Anterior cingulate cortex (tissue), 58 donors: ENCODE results near the gene KCNH6.
A peak's percentile ranks its signal among the peaks of the same experiment; 100 is the strongest.

Experiments used
- DNase-seq, 58 donors: peaks; one replicate each; lab custom pipeline; 2025; lab: John Stamatoyannopoulos, UW

The KCNH6 gene

GRCh38 chr17:63486317-63487013, 36.7 kb upstream of the KCNH6 start:
- no peak for DNase-seq

GRCh38 chr17:63487014-63487339, 36.2 kb upstream of the KCNH6 start:
- no peak for DNase-seq

GRCh38 chr17:63488851-63489250, 34.3 kb upstream of the KCNH6 start:
- no peak for DNase-seq

- no peak for DNase-seq
Measured at GRCh38 chr17:63489291-63489690, 33.9 kb upstream of the KCNH6 start.

- no peak for DNase-seq
Measured at GRCh38 chr17:63490329-63490728, 32.8 kb upstream of the KCNH6 start.

GRCh38 chr17:63490858-63491400, 32.2 kb upstream of the KCNH6 start:
- no peak for DNase-seq

- DNase-seq, result no peak
Measured at GRCh38 chr17:63491413-63491812, 31.7 kb upstream of the KCNH6 start.

GRCh38 chr17:63491977-63492618, 31.1 kb upstream of the KCNH6 start:
- peak in 4 of 58 donors; percentile 7 to 48 (median 20) for DNase-seq

GRCh38 chr17:63492940-63493339, 30.2 kb upstream of the KCNH6 start:
- DNase-seq, result no peak

GRCh38 chr17:63493411-63493810, 29.7 kb upstream of the KCNH6 start:
- no peak for DNase-seq

- no peak for DNase-seq
Measured at GRCh38 chr17:63494300-63494928, 28.7 kb upstream of the KCNH6 start.

- no peak for DNase-seq
Measured at GRCh38 chr17:63495491-63495890, 27.7 kb upstream of the KCNH6 start.

GRCh38 chr17:63496177-63496576, 27.0 kb upstream of the KCNH6 start:
- no peak for DNase-seq

GRCh38 chr17:63496663-63497400, 26.3 kb upstream of the KCNH6 start:
- no peak for DNase-seq

GRCh38 chr17:63497708-63498483, 25.3 kb upstream of the KCNH6 start:
- DNase-seq, result no peak

- no peak for DNase-seq
Measured at GRCh38 chr17:63498626-63499195, 24.4 kb upstream of the KCNH6 start.

GRCh38 chr17:63500543-63501390, 22.4 kb upstream of the KCNH6 start:
- no peak for DNase-seq

GRCh38 chr17:63503341-63503705, 19.8 kb upstream of the KCNH6 start:
- DNase-seq, result no peak

GRCh38 chr17:63504261-63504660, 18.9 kb upstream of the KCNH6 start:
- no peak for DNase-seq
